ENCODE measurements around the gene TMEM39A. TPM values are rescaled to one million over a fixed set of nuclear protein-coding genes. Genes with fewer than 3 reads are reported as not detected.

Gene TMEM39A
- total RNA-seq, 4 donors from 2014 or later, result 7.1 to 38.4 (median 32.1) TPM

GRCh38 chr3:119456469-119456868 is 6.9 kb downstream of the TMEM39A start:
- peak overlapping the region in 1 of 4 donors; percentile 13 for H3K27ac ChIP-seq
- H3K4me3 ChIP-seq, result no peak overlapping the region
- H3K36me3 ChIP-seq, result peaks cover 0 to 62% (median 20%) of the 10 kb centered on the region in 4 donors
- no peak for DNase-seq
- WGBS, 2 donors (ENCODE audit: low coverage in 1 of 2), result 94% methylated on average over 1 of the region's 1 CpG; no CpG with 5 or more reads in 1 of the 2 donors
- in situ Hi-C loops (cut with MboI; ENCODE audit: low pct_ligation_motif_present in 1 of 4, low pct_unique_long_range_greater_than_20kb in 1 of 4, low sequenced_read_pairs in 3 of 4), result no loop called here
- TF ChIP-seq EP300 (IDR thresholded peaks at IDR 0.05; ENCODE audit: low read depth) (no peak), POLR2A (IDR thresholded peaks at IDR 0.05) (no peak), CTCF (IDR thresholded peaks at IDR 0.05) (no peak)
- intact Hi-C loops (cut with DNase I; ENCODE audit: low total_unique reads), result no loop called here
- no peaks in the 10 kb centered on the region for H3K27me3 ChIP-seq
- no peaks in the 10 kb centered on the region for H3K9me3 ChIP-seq
- peaks cover 4 to 21% (median 11%) of the 10 kb centered on the region in 4 donors for H3K4me1 ChIP-seq

- DNase-seq, result no peak
- intact Hi-C loops (cut with DNase I; ENCODE audit: low total_unique reads), result no loop called here
- H3K36me3 ChIP-seq, result peaks cover 0 to 65% (median 27%) of the 10 kb centered on the region in 4 donors
- WGBS, 2 donors (ENCODE audit: low coverage in 1 of 2), result 80 to 95% methylated on average over 1 of the region's 1 CpG
- in situ Hi-C loops (cut with MboI; ENCODE audit: low pct_ligation_motif_present in 1 of 4, low pct_unique_long_range_greater_than_20kb in 1 of 4, low sequenced_read_pairs in 3 of 4), result no loop called here
- H3K4me3 ChIP-seq, result no peak overlapping the region
- peaks cover 0 to 8% (median 2%) of the 10 kb centered on the region in 4 donors for H3K4me1 ChIP-seq
- H3K9me3 ChIP-seq, result no peaks in the 10 kb centered on the region
- no peaks in the 10 kb centered on the region for H3K27me3 ChIP-seq
- no peak overlapping the region for H3K27ac ChIP-seq
- no peak for TF ChIP-seq EP300 (IDR thresholded peaks at IDR 0.05; ENCODE audit: low read depth)
- TF ChIP-seq CTCF (IDR thresholded peaks at IDR 0.05), result no peak
- no peak for TF ChIP-seq POLR2AphosphoS5 (IDR thresholded peaks at IDR 0.05)
- no peak for TF ChIP-seq POLR2A (IDR thresholded peaks at IDR 0.05)
Observed at GRCh38 chr3:119453822-119454221, 9.6 kb downstream of the TMEM39A start.

- Histone ChIP-seq H3K36me3 (peaks cover 0 to 48% (median 16%) of the 10 kb centered on the region in 4 donors), H3K4me3 (no peak overlapping the region), H3K27me3 (no peaks in the 10 kb centered on the region), H3K4me1 (no peaks in the 10 kb centered on the region), H3K9me3 (no peaks in the 10 kb centered on the region), H3K27ac (no peak overlapping the region)
- DNase-seq, result no peak
- TF ChIP-seq CTCF (IDR thresholded peaks at IDR 0.05) (no peak), POLR2AphosphoS5 (IDR thresholded peaks at IDR 0.05) (no peak), POLR2A (IDR thresholded peaks at IDR 0.05) (no peak), EP300 (IDR thresholded peaks at IDR 0.05; ENCODE audit: low read depth) (no peak)
- in situ Hi-C loops (cut with MboI; ENCODE audit: low pct_ligation_motif_present in 1 of 4, low pct_unique_long_range_greater_than_20kb in 1 of 4, low sequenced_read_pairs in 3 of 4) (no loop called here), intact Hi-C loops (cut with DNase I; ENCODE audit: low total_unique reads) (no loop called here)
- WGBS, 2 donors (ENCODE audit: low coverage in 1 of 2), result 97 to 100% methylated on average over 2 of the region's 2 CpGs
Observed at GRCh38 chr3:119444590-119444989, 18.8 kb downstream of the TMEM39A start.

- Histone ChIP-seq H3K27me3 (no peaks in the 10 kb centered on the region), H3K27ac (no peak overlapping the region), H3K9me3 (no peaks in the 10 kb centered on the region), H3K4me1 (no peaks in the 10 kb centered on the region), H3K4me3 (no peak overlapping the region), H3K36me3 (peaks cover 0 to 46% (median 13%) of the 10 kb centered on the region in 4 donors)
- TF ChIP-seq CTCF (IDR thresholded peaks at IDR 0.05) (no peak), EP300 (IDR thresholded peaks at IDR 0.05; ENCODE audit: low read depth) (no peak)
- intact Hi-C loops (cut with DNase I; ENCODE audit: low total_unique reads), result no loop called here
- DNase-seq, result no peak
- in situ Hi-C loops (cut with MboI; ENCODE audit: low pct_ligation_motif_present in 1 of 4, low pct_unique_long_range_greater_than_20kb in 1 of 4, low sequenced_read_pairs in 3 of 4), result no loop called here
Observed at GRCh38 chr3:119443179-119443578, 20.2 kb downstream of the TMEM39A start.

Data from transverse colon (tissue), 4 donors.